Activated T-cell treated with anti-CD3 and anti-CD28 coated beads for 48 hours (primary cell): ENCODE measurements around the gene SLAMF8.

Source experiments
- DNase-seq: peaks from one replicate; pipeline ENCODE4 v3.0.0-alpha.2; 2020; ENCODE audit warnings: low read depth

SLAMF8 gene

GRCh38 chr1:159873530-159874143 lies 47.0 kb downstream of the SLAMF8 start:
- DNase-seq = no peak

GRCh38 chr1:159877695-159878444 lies 51.2 kb downstream of the SLAMF8 start:
- DNase-seq = no peak

GRCh38 chr1:159879136-159879535 lies 52.5 kb downstream of the SLAMF8 start:
- DNase-seq = no peak

- no peak for DNase-seq
Observed at GRCh38 chr1:159879977-159880376, 53.3 kb downstream of the SLAMF8 start.

- DNase-seq = no peak
Observed at GRCh38 chr1:159880430-159880829, 53.8 kb downstream of the SLAMF8 start.

GRCh38 chr1:159881622-159882526 lies 55.2 kb downstream of the SLAMF8 start:
- DNase-seq = no peak

- no peak for DNase-seq
Observed at GRCh38 chr1:159882527-159882862, 55.8 kb downstream of the SLAMF8 start.

- DNase-seq = no peak
Observed at GRCh38 chr1:159883134-159883533, 56.5 kb downstream of the SLAMF8 start.

- no peak for DNase-seq
Observed at GRCh38 chr1:159884296-159884695, 57.6 kb downstream of the SLAMF8 start.
